Subcutaneous abdominal adipose tissue (tissue), 5 donors: ENCODE data around the gene MPDU1.

Source experiments
- H3K27ac ChIP-seq: one replicate; pipeline ENCODE4 v1.7.0; 2013; ENCODE audit warnings: low read depth, mild to moderate bottlenecking, inconsistent platforms, low read length, moderate library complexity
- H3K27me3 ChIP-seq, 5 donors: one replicate each; pipeline ENCODE4 v1.7.0; 2013; ENCODE audit warnings: low read length in 5 of 5, inconsistent platforms in 1 of 5; ENCODE audit not compliant: control insufficient read depth in 5 of 5, insufficient read depth in 4 of 5
- H3K36me3 ChIP-seq, 5 donors: one replicate each; pipeline ENCODE4 v1.7.0; 2013; ENCODE audit warnings: low read length in 5 of 5; ENCODE audit not compliant: control insufficient read depth in 5 of 5, insufficient read depth in 5 of 5
- H3K4me1 ChIP-seq, 5 donors: one replicate each; pipeline ENCODE4 v1.7.0; 2013; ENCODE audit warnings: low read length in 5 of 5, mild to moderate bottlenecking in 3 of 5, moderate library complexity in 1 of 5; ENCODE audit not compliant: control insufficient read depth in 5 of 5, insufficient read depth in 5 of 5
- H3K4me3 ChIP-seq, 5 donors: one replicate each; pipeline ENCODE4 v1.7.0; 2013; ENCODE audit warnings: low read length in 5 of 5, low read depth in 1 of 5
- H3K9ac ChIP-seq, 5 donors: one replicate each; pipeline ENCODE4 v1.7.0; 2013; ENCODE audit warnings: low read length in 5 of 5, mild to moderate bottlenecking in 4 of 5, moderate library complexity in 3 of 5
- H3K9me3 ChIP-seq, 5 donors: one replicate each; pipeline ENCODE4 v1.7.0; 2013; ENCODE audit warnings: low read length in 5 of 5; ENCODE audit not compliant: control insufficient read depth in 5 of 5
- donor health status: healthy.
- donor health status: healthy.
- donor health status: healthy.
- donor health status: healthy.
- donor health status: healthy.

MPDU1 gene

GRCh38 chr17:7629939-7630571 lies 46.4 kb downstream of the MPDU1 start, which contains the start of gene SHBG:
TSS of gene SHBG (plus strand) at chr17:7630135. CDS start at chr17:7630173, 38 bp downstream.
- no peaks in the 10 kb centered on the region for H3K36me3 ChIP-seq
- H3K27me3 ChIP-seq, result peaks cover 0 to 2% (median 0%) of the 10 kb centered on the region in 5 donors
- H3K9ac ChIP-seq, result no peak within 1 kb of the TSS
- no peak within 1 kb of the TSS for H3K27ac ChIP-seq
- no peak within 1 kb of the TSS for H3K4me3 ChIP-seq
- peaks cover 3 to 14% (median 12%) of the 10 kb centered on the region in 5 donors for H3K4me1 ChIP-seq
- H3K9me3 ChIP-seq, result no peaks in the 10 kb centered on the region

- peaks cover 0 to 2% (median 0%) of the 10 kb centered on the region in 5 donors for H3K27me3 ChIP-seq
- peak overlapping the region in 1 of 5 donors; percentile 15 for H3K9ac ChIP-seq
- no peaks in the 10 kb centered on the region for H3K9me3 ChIP-seq
- H3K36me3 ChIP-seq, result no peaks in the 10 kb centered on the region
- peaks cover 3 to 10% (median 9%) of the 10 kb centered on the region in 5 donors for H3K4me1 ChIP-seq
- H3K4me3 ChIP-seq, result no peak overlapping the region
- H3K27ac ChIP-seq, result no peak overlapping the region
Measured at GRCh38 chr17:7631398-7632380, 48.0 kb downstream of the MPDU1 start.

GRCh38 chr17:7632492-7632894 lies 48.8 kb downstream of the MPDU1 start:
- Histone ChIP-seq H3K27me3 (peaks cover 0 to 2% (median 0%) of the 10 kb centered on the region in 5 donors), H3K36me3 (no peaks in the 10 kb centered on the region), H3K4me1 (peaks cover 0 to 4% (median 3%) of the 10 kb centered on the region in 5 donors), H3K9ac (peak overlapping the region in 1 of 5 donors; percentile 69), H3K27ac (no peak overlapping the region), H3K4me3 (no peak overlapping the region), H3K9me3 (no peaks in the 10 kb centered on the region)

- no peak overlapping the region for H3K27ac ChIP-seq
- H3K36me3 ChIP-seq, result no peaks in the 10 kb centered on the region
- peaks cover 0 to 1% (median 0%) of the 10 kb centered on the region in 5 donors for H3K4me1 ChIP-seq
- peak overlapping the region in 1 of 5 donors; percentile 69 for H3K9ac ChIP-seq
- H3K27me3 ChIP-seq, result peaks cover 0 to 2% (median 0%) of the 10 kb centered on the region in 5 donors
- H3K9me3 ChIP-seq, result no peaks in the 10 kb centered on the region
- H3K4me3 ChIP-seq, result no peak overlapping the region
Measured at GRCh38 chr17:7633093-7633492, 49.4 kb downstream of the MPDU1 start.

GRCh38 chr17:7634384-7634783 lies 50.7 kb downstream of the MPDU1 start:
- Histone ChIP-seq H3K27ac (no peak overlapping the region), H3K4me1 (no peaks in the 10 kb centered on the region), H3K36me3 (no peaks in the 10 kb centered on the region), H3K9ac (no peak overlapping the region), H3K27me3 (peaks cover 0 to 2% (median 0%) of the 10 kb centered on the region in 5 donors), H3K9me3 (no peaks in the 10 kb centered on the region), H3K4me3 (no peak overlapping the region)

GRCh38 chr17:7636163-7636562 lies 52.5 kb downstream of the MPDU1 start:
- no peaks in the 10 kb centered on the region for H3K4me1 ChIP-seq
- H3K36me3 ChIP-seq, result no peaks in the 10 kb centered on the region
- no peak overlapping the region for H3K9ac ChIP-seq
- peaks cover 0 to 2% (median 0%) of the 10 kb centered on the region in 5 donors for H3K27me3 ChIP-seq
- H3K9me3 ChIP-seq, result no peaks in the 10 kb centered on the region
- H3K4me3 ChIP-seq, result no peak overlapping the region
- H3K27ac ChIP-seq, result no peak overlapping the region
